ENCODE measurements around the gene RAB11FIP4.

RAB11FIP4 gene

GRCh38 chr17:31461227-31461810 lies 69.8 kb downstream of the RAB11FIP4 start:
- no peak for DNase-seq

- no peak for DNase-seq
These were observed 70.8 kb downstream of the RAB11FIP4 start for GRCh38 chr17:31462261-31462660.

GRCh38 chr17:31466096-31466760 lies 74.8 kb downstream of the RAB11FIP4 start:
- no peak for DNase-seq

DNA sequence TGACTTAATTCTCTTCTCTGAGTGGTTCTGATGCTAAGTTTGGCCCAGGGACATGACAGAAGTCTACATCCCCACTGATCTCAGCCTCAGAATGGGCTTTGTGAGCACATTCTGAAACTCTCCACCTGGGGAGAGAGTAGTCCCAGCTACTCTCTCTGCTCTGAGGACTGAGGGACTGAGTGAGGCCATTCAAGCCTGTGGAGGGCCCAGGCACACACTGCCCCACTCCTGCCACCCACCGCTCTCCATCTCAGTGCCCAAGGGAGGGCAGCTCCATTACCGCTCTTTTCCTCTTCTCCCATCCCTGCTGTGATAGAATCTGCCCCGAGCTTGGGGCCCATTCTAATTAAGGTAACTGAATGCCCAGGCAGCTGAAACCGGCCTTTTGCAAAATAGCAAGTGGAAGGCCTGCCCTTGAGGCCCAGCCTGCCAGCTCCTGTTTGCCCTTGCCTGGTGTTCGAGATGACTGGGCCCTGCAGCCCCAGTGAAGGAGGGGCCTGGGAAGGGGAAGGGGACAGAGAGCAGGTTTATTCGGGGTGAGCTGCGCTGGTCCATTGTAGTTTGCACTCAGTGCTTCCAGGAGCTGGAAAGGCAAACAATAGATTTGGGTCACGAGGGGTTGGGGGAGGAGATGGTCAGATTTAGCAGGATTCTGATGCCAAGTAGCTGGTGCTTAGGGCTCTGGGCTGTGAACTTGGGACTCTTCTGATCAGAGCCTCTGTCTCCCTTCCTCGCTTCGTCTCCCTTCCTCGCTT lies 76.2 kb downstream of the RAB11FIP4 start:
- DNase-seq, result peak; percentile 74

DNA sequence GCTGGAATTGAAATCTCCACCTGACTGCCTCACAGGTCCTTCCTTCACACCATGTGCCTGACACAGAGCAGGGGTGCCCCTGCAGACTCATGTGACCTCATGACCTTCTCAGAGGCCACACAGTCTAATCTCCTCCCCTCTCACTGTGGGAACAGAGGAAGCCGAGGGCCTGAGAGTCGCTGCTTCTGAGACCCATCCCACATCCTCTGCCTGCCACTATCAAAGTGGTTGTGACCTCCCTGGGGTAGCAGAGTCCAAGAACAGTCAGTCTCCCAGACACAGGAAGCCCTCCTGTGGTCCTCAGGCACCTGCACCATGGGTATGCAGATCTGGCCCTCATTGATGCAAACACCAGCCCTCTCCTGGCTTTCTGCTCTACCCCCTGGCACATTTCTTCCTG lies 78.5 kb downstream of the RAB11FIP4 start:
- no peak for DNase-seq

DNA sequence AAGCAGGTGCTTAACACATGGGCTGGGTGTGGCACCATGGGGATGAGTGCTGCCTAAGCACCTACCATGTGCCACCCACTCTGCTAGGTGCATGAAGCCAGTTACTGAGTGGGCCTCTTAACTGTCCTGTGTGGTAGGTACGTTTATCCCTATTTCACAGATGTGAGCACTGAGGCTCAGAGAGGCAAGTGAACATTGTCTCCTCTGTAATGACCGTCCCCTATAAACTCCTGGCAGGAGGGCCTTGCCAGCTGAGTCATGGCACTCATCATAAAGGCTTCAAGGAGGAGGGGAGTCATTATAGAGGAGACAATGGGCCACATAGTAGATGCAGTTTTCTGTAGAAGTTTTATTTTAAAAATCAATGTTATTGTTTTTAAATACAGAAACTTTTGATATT lies 79.1 kb downstream of the RAB11FIP4 start:
- DNase-seq, result no peak

- DNase-seq, result no peak
These were observed 80.7 kb downstream of the RAB11FIP4 start for GRCh38 chr17:31472137-31472536.

GRCh38 chr17:31475378-31476162 lies 84.1 kb downstream of the RAB11FIP4 start:
- DNase-seq, result peak; percentile 49

DNA sequence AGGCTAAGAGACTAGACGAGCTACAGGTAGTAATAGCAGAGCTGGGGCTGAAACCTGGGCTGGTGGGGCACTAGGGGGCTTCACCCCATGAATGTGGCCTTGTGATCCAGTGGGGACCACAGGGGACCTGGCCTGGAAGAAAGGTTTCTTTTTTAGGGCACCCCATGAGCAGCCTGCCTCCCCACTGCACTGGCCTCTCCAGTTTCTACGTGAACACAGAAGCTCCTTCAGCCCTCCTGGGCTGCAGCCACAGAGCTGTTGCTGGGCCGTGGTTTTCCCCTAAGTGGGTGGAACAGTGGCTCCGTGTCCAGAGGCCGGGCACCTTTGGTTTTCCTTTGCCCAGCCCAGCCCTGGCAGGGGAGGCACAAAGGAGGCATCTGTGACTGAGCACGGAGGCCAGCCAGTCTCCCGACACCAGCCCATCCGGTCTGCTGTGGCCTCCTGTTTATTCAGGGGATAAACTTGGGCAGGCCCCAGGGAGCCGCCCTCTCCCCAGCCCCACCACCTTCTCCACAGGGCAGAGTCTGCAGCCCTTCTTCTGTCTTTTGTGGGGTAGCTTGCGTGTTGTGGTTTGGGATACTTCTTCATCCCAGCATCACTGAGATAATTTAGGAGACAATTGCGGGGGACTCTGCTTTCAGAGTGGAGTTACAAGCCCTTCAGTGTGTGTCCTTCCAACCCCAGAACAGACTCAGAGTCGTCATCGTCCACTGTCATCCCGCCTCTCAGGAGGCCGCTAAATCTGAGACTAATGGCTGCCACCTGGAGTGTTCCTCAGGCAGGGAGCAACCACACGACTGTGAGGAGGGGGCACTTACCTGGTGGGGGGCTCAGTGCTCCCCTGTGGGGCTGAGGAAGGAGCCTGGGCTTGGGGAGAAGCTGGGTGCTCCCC lies 85.3 kb downstream of the RAB11FIP4 start:
- no peak for DNase-seq

DNA sequence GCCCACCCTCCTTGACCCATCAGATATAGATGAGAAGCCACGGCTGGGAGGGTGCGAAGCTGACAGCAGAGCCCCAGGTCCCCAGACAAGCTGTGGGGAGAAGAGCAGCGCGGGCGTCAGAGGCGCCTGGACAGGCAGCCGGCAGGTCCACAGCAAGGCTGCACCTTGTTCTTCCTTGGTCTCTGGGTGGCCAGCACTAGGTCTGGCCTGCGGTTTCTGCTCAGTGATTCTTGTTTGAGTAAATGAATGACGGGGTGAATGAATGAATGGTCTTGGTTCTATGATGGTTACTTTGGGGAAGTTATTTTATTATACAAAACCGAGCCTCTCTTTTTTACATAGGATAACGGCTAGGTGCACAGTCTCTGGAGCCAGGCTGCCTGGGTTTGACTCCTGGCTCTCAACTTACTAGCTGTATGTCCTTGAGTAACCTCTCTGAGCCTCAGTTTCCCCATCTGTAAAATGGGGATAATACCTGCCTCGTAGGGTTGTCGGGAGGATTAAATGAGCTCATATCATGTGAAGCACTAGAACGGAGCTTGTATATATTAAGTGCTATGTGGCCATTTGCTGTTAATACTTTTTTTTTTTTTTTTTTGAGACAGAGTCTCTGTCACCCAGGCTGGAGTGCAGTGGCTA lies 86.1 kb downstream of the RAB11FIP4 start:
- no peak for DNase-seq

- no peak for DNase-seq
These were observed 87.6 kb downstream of the RAB11FIP4 start for GRCh38 chr17:31479062-31479408.

DNA sequence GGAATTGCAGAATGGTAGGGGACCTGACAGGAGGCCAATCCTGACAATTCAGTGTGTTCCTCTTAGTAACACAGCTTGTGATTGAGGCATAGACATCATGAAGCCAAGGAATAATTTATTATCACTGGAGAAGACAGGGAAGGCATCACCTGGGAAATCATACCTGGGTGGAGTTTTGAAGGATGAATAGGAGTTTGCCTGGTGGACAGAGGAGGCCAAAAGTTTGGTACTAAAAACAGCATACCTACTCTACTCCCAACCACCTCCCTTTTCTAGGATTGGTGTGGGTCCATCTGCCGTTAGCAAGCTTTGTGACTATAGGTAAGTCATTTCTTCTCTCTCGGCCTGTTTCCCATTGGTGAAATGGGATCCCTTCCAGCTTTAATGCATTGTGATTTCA lies 88.0 kb downstream of the RAB11FIP4 start:
- DNase-seq, result no peak

- DNase-seq, result no peak
These were observed 88.6 kb downstream of the RAB11FIP4 start for GRCh38 chr17:31480067-31480466.

GRCh38 chr17:31480904-31481782 lies 89.7 kb downstream of the RAB11FIP4 start:
- DNase-seq, result no peak

GRCh38 chr17:31481783-31482081 lies 90.3 kb downstream of the RAB11FIP4 start:
- DNase-seq, result no peak

- DNase-seq, result no peak
These were observed 93.3 kb downstream of the RAB11FIP4 start for GRCh38 chr17:31484821-31485220.

GRCh38 chr17:31486351-31487062 lies 95.0 kb downstream of the RAB11FIP4 start:
- DNase-seq, result no peak

GRCh38 chr17:31487063-31487647 lies 95.7 kb downstream of the RAB11FIP4 start:
- DNase-seq, result no peak

GRCh38 chr17:31487648-31488263 lies 96.3 kb downstream of the RAB11FIP4 start:
- DNase-seq, result peak; percentile 85

Measured in eye (tissue), 1 donor.